GM18519 (cell line): ENCODE data around the gene NOX4.
"Not testable (repeated sequence)": the region's sequence is repeated elsewhere in the genome, so short reads cannot be mapped to it uniquely, and the experiment has no call there.

Experiments
- ATAC-seq: cut with Tn5 transposase; IDR thresholded peaks from one replicate; pipeline ENCODE4 v1.9.1; 2021; ENCODE audit warnings: mild to moderate bottlenecking, moderate library complexity; ENCODE audit not compliant: unreplicated experiment, low FRiP score

Gene NOX4

GRCh38 chr11:89463266-89463780 is 27.9 kb downstream of the NOX4 start:
- ATAC-seq: no peak

- no peak for ATAC-seq
These were observed 32.5 kb downstream of the NOX4 start for GRCh38 chr11:89458716-89459115.

- ATAC-seq: no peak
These were observed 34.0 kb downstream of the NOX4 start for GRCh38 chr11:89457190-89457589.

DNA sequence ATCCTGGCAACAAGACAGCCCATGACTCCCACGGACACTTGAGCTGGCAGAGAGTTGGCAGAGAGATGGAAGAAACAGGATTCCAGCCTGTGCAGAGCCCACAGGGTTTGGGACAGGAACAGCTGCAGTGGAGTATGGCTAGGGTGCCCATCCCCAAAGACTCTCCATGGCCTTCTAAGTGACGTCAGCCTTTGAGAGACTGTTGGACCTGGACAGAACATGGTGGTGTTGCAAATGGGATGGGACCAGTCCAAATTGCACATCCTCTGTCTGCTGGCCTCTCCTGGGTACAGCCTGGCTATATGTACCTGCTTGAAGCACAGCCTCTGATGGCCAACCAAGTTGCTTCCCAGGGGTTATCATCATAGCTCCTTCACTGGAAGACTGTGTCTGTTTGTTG is 34.5 kb downstream of the NOX4 start:
- no peak for ATAC-seq

GRCh38 chr11:89452780-89453179 is 38.4 kb downstream of the NOX4 start:
- no peak for ATAC-seq

GRCh38 chr11:89447845-89448244 is 43.3 kb downstream of the NOX4 start:
- ATAC-seq: no peak

- ATAC-seq: no peak
These were observed 47.5 kb downstream of the NOX4 start for GRCh38 chr11:89443361-89444322.

GRCh38 chr11:89442801-89443200 is 48.4 kb downstream of the NOX4 start:
- no peak for ATAC-seq

DNA sequence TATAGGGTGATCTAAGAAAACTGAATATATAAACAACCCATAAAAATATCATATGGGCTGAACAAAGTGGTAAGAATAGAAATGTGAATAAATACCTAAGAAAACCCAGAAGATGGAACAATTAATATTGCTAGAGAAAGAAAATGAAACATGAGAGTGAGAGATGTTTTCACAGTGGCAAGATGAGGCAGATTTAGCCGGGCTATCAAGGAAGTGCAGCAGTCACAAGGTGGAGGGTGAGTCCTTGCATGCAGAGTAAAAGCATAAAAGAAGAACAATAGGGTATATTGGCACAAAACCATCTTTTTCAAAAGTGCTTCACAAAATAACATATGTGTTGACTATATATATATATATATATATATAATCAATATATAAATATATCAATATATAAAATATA is 49.6 kb downstream of the NOX4 start:
- no peak for ATAC-seq

GRCh38 chr11:89437317-89437716 is 53.9 kb downstream of the NOX4 start:
- no peak for ATAC-seq

GRCh38 chr11:89436071-89436470 is 55.1 kb downstream of the NOX4 start:
- ATAC-seq: no peak

- ATAC-seq: peak; percentile 72
These were observed 57.9 kb downstream of the NOX4 start for GRCh38 chr11:89433278-89433677.

- ATAC-seq: not testable (repeated sequence)
These were observed 59.0 kb downstream of the NOX4 start for GRCh38 chr11:89432182-89432581.

DNA sequence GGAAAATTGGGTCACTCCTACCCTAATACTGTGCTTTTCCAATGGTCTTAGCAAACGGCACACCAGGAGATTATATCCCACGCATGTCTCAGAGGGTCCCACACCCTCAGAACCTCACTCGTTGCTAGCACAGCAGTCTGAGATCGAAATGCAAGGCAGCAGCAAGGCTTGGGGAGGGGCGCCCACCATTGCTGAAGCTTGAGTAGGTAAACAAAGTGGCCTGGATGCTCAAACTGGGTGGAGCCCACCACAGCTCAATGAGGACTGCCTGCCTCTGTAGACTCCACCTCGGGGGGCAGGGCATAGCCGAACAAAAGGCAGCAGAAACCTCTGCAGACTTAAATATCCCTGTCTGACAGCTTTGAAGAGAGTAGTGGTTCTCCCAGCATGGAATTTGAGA is 64.7 kb downstream of the NOX4 start:
- ATAC-seq: not testable (repeated sequence)

DNA sequence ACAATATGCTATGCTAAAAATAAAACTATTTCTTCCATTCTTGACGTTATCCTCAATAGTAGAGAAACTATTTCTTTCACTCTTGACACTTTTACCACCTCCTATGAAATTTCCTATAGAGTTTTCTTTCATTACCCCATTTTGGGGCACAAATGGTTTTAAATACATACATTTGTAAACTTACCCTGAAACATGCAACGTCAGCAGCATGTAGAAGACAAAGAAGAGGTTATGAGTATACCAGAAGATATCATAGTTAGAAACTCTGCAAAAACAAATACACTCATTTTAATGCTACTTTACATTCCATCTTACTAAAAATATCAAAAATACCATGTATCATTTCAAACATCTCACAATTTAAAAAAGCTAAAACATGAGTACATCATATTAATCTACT is 69.5 kb downstream of the NOX4 start:
- no peak for ATAC-seq

DNA sequence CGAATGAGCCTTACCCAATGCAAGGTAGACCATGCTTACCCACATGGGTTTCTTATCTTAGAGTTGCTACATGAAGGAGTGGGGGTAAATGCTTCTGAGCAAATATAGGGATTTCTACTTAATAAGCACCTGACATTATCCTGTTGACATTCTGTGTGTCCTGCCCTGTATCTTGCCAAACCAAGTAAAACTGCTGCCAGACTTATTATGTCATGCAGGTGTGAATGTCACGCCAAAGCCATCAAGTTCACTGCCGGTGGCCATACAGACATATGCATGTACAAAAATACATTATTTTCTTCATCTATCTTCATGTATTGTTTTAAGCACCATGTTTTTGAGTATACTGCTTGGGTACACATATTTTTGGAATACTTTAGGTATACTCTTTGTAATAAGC is 70.2 kb downstream of the NOX4 start:
- ATAC-seq: no peak

DNA sequence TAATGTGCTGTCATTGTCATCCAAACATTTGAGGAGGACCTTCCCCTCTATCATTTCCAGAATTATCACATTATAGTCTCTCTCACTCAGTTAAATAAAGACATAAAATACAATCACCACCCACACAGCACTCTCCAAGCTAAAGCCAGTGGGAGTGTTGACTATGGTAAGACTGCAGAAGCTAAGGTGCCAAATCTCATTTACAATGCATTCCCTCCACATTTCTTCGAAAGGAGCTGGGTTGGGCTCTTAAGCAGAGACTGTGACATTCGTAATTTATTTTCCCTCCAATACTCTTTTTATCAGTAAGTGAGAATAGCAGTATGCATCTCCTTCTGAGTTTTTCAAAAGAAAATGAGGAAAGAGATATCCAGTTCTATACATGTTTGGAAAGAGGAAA is 74.2 kb downstream of the NOX4 start:
- ATAC-seq: no peak

DNA sequence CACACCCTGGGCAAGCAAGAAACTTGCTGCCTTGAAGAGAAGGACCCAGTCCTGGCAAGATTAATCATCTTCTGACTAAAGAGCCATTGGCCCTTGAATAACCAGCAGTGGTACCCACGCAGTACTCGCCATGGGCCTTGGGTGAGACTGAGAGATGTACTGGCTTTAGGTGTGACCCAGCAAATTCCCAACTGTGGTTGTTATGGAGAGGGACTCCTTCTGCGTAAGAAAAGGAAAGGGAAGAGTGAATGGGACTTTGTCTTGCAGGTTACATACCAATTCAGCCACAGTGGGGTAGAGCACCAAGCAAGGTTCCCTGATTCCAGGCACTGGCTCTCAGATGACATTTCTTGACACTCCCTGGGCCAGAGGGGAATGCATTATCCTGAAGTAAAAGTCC is 80.1 kb downstream of the NOX4 start:
- not testable (repeated sequence) for ATAC-seq

- ATAC-seq: not testable (repeated sequence)
These were observed 80.5 kb downstream of the NOX4 start for GRCh38 chr11:89410666-89411065.

DNA sequence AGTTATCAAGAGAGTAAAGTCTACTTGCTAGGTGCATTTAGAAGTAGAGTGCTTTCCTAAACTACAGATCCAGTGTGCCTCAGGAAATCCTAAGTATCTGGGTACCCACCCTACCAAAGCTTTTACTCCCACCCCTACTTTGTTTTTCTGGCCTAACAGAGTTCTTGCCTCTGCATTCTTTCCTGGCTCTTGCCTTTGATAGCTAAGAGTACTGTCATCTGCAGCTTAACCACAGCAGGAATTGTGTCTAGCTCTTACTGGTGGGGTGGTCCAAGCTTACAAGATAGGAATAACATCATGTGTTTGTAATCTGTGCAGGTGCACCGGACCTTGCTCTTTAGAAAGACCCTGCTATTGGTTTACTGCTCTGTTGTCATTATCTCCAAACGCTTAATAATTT is 82.7 kb downstream of the NOX4 start:
- not testable (repeated sequence) for ATAC-seq

DNA sequence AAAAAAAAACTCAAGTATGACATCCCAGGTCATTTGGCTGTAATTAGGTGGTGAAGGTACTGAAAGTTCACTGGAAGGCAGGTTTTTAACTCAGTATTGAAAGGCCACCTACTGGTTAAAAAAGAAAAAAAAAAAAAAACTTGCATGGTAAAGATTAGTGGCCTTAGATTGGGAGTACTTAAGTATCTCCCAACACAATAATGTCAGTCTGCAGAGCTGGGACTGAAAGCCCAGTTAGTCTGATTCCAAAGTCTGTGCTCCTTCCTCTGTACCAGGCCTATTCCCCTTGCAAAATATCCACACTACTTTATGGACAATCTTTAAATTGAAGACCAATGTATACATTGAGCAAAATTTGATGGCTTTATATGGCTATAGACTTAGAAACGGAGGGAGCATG is 85.5 kb downstream of the NOX4 start:
- no peak for ATAC-seq

- ATAC-seq: not testable (repeated sequence)
These were observed 99.5 kb downstream of the NOX4 start for GRCh38 chr11:89391654-89392053.
